OCI-LY7 (cell line): ENCODE data around the gene PIK3C2A. TPM values are rescaled to one million over a fixed set of nuclear protein-coding genes. Genes with fewer than 3 reads are reported as not detected.

Source experiments
- BruUV-seq: library from RNA; stranded (reverse); fragments of 400-500 nt; replicated peaks from 2 replicates; lab custom pipeline; 2021; lab: Mats Ljungman, UMichigan
- CTCF ChIA-PET: fragments of 300-600 bp; sonication (Branson Sonifier 250); formaldehyde crosslinking; loops from one replicate; lab custom pipeline; 2022; ENCODE audit warnings: antibody characterized with exemption; ENCODE audit not compliant: unreplicated experiment; lab: Charles Lee
- POLR2A ChIA-PET: fragments of 300-600 bp; sonication (Branson Sonifier 250); formaldehyde crosslinking; loops from one replicate; lab custom pipeline; 2022; ENCODE audit warnings: antibody characterized with exemption; lab: Charles Lee
- DNase-seq: peaks from one replicate; pipeline ENCODE4 v3.0.0-alpha.2; 2015; ENCODE audit warnings: low spot score
- H2AFZ ChIP-seq: fragments of 200-600 bp; sonication (generic), shearing (Covaris generic); 2 replicates; pipeline ENCODE4 v1.6.1; 2014; ENCODE audit warnings: mild to moderate bottlenecking, antibody characterized with exemption, low read length, moderate library complexity
- H3K27ac ChIP-seq: fragments of 200-600 bp; sonication (generic); 2 replicates; pipeline ENCODE4 v1.5.1; 2014; ENCODE audit warnings: mixed run types, low read depth, mild to moderate bottlenecking, moderate library complexity, low read length, inconsistent platforms; ENCODE audit not compliant: poor library complexity, severe bottlenecking
- H3K36me3 ChIP-seq: fragments of 200-600 bp; sonication (generic); 2 replicates; pipeline ENCODE4 v1.6.1; 2014; ENCODE audit warnings: mild to moderate bottlenecking, antibody characterized with exemption, low read length, moderate library complexity, mixed read lengths; ENCODE audit not compliant: insufficient read depth
- H3K4me1 ChIP-seq: fragments of 200-600 bp; sonication (generic); 2 replicates; pipeline ENCODE4 v1.5.1; 2014; ENCODE audit warnings: mild to moderate bottlenecking, low read length; ENCODE audit not compliant: insufficient read depth, poor library complexity, severe bottlenecking
- H3K4me2 ChIP-seq: fragments of 200-600 bp; sonication (generic); 2 replicates; pipeline ENCODE4 v1.6.1; 2014; ENCODE audit warnings: mild to moderate bottlenecking, low read length
- H3K4me3 ChIP-seq: fragments of 200-600 bp; sonication (generic); 2 replicates; pipeline ENCODE4 v1.5.1; 2014; ENCODE audit warnings: mild to moderate bottlenecking, low read depth, low read length; ENCODE audit not compliant: poor library complexity, severe bottlenecking
- H3K79me2 ChIP-seq: fragments of 200-600 bp; sonication (generic); 2 replicates; pipeline ENCODE4 v1.6.1; 2016; ENCODE audit warnings: low read depth, mild to moderate bottlenecking, low read length, moderate library complexity, mixed read lengths; ENCODE audit not compliant: insufficient read depth
- H3K9me2 ChIP-seq: fragments of 200-600 bp; sonication (generic); 2 replicates; pipeline ENCODE4 v1.6.1; 2016; ENCODE audit warnings: mild to moderate bottlenecking, low read length, mixed read lengths; ENCODE audit not compliant: insufficient read depth
- H3K9me3 ChIP-seq: fragments of 200-600 bp; sonication (generic); 2 replicates; pipeline ENCODE4 v1.6.1; 2014; ENCODE audit warnings: mild to moderate bottlenecking, mixed run types, low read length, mixed read lengths
- H4K20me1 ChIP-seq: fragments of 200-600 bp; sonication (generic); 2 replicates; pipeline ENCODE4 v1.6.1; 2014; ENCODE audit warnings: mild to moderate bottlenecking, antibody characterized with exemption, low read length, moderate library complexity, mixed read lengths; ENCODE audit not compliant: insufficient read depth
- CTCF ChIP-seq: fragments of 200-600 bp; sonication (generic); conservative IDR thresholded peaks from 2 replicates; pipeline ENCODE4 v1.5.1; 2014; ENCODE audit warnings: mild to moderate bottlenecking, antibody characterized with exemption, low read length, moderate library complexity, mixed read lengths
- EZH2phosphoT487 ChIP-seq: fragments of 200-600 bp; sonication (generic); IDR thresholded peaks from 2 replicates; pipeline ENCODE4 v1.6.1; 2018; ENCODE audit warnings: low read depth, borderline replicate concordance, mild to moderate bottlenecking, mixed run types, antibody characterized with exemption, low read length, moderate library complexity, mixed read lengths
- intact Hi-C: fragments of 100-400 bp; cut with micrococcal nuclease; formaldehyde crosslinking; loops from one replicate; pipeline ENCODE4 v1.10.0; 2022; ENCODE audit not compliant: unreplicated experiment
- total RNA-seq, 2 experiments: library from RNA; depleted of rRNA in 1 of 2; stranded (reverse); fragments of >200 nt in 1 of 2; shearing (Covaris generic) in 1 of 2; gene quantifications; 2 replicates each; pipeline ENCODE4 v1.2.3, GENCODE V29; 2014 to 2022

Gene PIK3C2A
- total RNA-seq, 2 experiments from 2014 or later: 17.4 to 41.8 TPM

DNA sequence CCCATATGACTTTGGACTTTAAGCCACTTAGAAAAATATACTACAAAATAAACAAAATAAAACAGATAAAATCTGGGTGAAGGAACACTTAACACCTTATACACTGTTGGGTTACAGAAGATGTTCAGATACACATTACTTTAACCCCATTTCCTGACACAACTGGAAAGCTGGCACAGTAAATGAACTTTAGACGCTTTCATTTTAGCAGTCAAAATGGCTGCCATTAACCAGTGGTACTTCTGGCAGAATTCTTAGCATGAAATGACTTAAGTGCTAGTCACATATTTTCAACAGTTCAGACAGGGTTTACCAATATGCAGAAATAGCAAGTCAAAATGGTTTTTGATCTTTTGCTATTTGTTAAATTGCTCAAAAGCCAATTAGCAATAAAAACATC is 37.9 kb downstream of the PIK3C2A start:
- Histone ChIP-seq H3K9me3 (no peaks in the 10 kb centered on the region), H3K27ac (no peak overlapping the region), H4K20me1 (no peaks in the 10 kb centered on the region), H3K9me2 (no peaks in the 10 kb centered on the region), H3K4me3 (no peak overlapping the region), H3K79me2 (peaks cover 29% of the 10 kb centered on the region), H2AFZ (no peak overlapping the region), H3K4me2 (no peak overlapping the region; the same call in 1 of the 2 replicates), H3K4me1 (peaks cover 13% of the 10 kb centered on the region), H3K36me3 (peaks cover 26% of the 10 kb centered on the region)
- no peak for TF ChIP-seq CTCF
- no peak for TF ChIP-seq EZH2phosphoT487
- ChIA-PET POLR2A (no interaction called here), CTCF (no interaction called here)
- BruUV-seq: no TSS peak
- no peak for DNase-seq
- intact Hi-C loops: no loop called here

DNA sequence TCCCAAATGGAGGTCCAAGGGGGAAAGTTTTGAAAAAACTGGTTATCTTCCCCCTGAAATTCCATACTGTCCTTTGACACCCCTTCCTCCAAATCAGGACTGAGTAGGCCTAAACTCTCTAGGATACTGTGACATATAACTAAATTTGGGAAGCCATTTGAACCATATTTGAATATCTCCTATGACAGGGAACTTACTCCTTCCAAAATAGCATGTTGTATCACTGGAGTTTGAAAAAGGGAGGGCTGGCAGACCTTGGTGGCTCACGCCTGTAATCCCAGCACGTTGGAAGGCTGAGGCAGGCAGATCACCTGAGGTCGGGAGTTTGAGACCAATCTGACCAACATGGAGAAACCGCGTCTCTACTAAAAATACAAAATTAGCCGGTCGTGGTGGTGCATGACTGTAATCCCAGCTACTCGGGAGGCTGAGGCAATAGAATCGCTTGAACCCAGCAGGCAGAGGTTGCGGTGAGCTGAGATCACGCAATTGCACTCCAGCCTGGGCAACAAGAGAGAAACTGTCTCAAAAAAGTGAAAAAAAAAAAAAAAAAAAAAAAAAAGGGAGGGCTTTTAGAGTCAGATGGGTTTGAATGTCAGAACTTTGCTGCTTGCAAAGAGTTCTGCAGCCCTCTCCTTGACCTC is 42.4 kb downstream of the PIK3C2A start:
- Histone ChIP-seq H3K4me2 (no peak overlapping the region), H3K79me2 (peaks cover 51% of the 10 kb centered on the region)

More for the DNA sequence above, 42.4 kb downstream of the PIK3C2A start:
- H3K4me3 ChIP-seq: no peak overlapping the region
- DNase-seq: no peak
- TF ChIP-seq EZH2phosphoT487 (no peak), CTCF (no peak)
- H3K36me3 ChIP-seq: peaks cover 35% of the 10 kb centered on the region
- ChIA-PET POLR2A (no interaction called here), CTCF (interaction anchor here (0.6 kb wide), 1 partner anchor 320 kb away, joined by 3 read pairs; no protein-coding TSS in a partner anchor)
- no TSS peak for BruUV-seq
- peaks cover 36% of the 10 kb centered on the region for H3K4me1 ChIP-seq
- no peak overlapping the region for H3K27ac ChIP-seq
- intact Hi-C loops: no loop called here
- H3K9me3 ChIP-seq: no peaks in the 10 kb centered on the region
- no peaks in the 10 kb centered on the region for H3K9me2 ChIP-seq
- no peaks in the 10 kb centered on the region for H4K20me1 ChIP-seq
- no peak overlapping the region for H2AFZ ChIP-seq
